K562 treated with DMSO at 1 percent for 12 hours (cell line): ENCODE measurements around the gene FCAR. TPM values are rescaled to one million over a fixed set of nuclear protein-coding genes. Genes with fewer than 3 reads are reported as not detected.

Experiments
- total RNA-seq: library from RNA; unstranded; fragments of 300-600 nt; gene quantifications from 2 replicates; pipeline ENCODE4 v1.2.3, GENCODE V29; 2022; ENCODE audit not compliant: insufficient read depth

Gene FCAR
- total RNA-seq = not detected in 2 replicates

DNA sequence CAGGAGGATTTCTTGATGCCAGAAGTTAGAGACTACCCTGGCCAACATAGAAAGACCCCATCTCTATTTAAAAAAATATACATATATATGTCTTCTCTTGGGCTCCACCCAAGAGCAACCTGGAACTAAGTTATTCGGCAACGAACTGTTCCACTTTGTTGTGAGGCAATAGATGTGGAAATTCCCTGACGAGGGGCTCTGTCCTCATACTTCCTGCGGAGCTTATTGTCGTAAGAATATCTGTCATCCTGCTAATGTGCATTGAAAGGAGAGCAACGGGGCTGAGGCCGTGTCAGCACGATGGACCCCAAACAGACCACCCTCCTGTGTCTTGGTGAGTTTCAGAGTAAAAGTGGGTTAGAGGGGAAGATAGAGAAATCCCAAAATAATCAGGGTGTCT, at the start of gene FCAR:
Gene FCAR, plus strand, starts transcription at position 246 of the 400 bp plus-strand sequence. Its CDS starts 55 bp downstream, at position 301.

DNA sequence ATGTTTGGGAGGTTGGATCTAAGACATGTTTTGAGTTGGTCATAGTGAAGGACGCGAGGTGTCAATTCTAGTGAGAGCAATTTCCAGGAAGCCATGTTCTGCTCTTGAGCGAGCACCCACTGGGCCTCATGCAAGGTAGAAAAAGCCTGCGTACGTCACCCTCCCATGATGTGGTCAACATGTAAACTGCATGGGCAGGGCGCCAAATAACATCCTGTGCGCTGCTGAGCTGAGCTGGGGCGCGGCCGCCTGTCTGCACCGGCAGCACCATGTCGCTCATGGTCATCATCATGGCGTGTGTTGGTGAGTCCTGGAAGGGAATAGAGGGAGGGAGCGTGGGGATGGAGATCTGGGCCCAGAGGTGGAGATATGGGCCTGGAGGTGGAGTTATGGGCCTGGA, 41.5 kb upstream of the FCAR start, which contains the start of gene KIR2DS4:
Gene KIR2DS4, plus strand, starts transcription at position 181 of the 400 bp plus-strand sequence.

GRCh38 chr19:54850061-54850640, 23.9 kb upstream of the FCAR start, which contains the start of gene KIR3DL2:
Gene KIR3DL2, plus strand, starts transcription at chr19:54850443. Its CDS starts 33 bp downstream, at chr19:54850476.

DNA sequence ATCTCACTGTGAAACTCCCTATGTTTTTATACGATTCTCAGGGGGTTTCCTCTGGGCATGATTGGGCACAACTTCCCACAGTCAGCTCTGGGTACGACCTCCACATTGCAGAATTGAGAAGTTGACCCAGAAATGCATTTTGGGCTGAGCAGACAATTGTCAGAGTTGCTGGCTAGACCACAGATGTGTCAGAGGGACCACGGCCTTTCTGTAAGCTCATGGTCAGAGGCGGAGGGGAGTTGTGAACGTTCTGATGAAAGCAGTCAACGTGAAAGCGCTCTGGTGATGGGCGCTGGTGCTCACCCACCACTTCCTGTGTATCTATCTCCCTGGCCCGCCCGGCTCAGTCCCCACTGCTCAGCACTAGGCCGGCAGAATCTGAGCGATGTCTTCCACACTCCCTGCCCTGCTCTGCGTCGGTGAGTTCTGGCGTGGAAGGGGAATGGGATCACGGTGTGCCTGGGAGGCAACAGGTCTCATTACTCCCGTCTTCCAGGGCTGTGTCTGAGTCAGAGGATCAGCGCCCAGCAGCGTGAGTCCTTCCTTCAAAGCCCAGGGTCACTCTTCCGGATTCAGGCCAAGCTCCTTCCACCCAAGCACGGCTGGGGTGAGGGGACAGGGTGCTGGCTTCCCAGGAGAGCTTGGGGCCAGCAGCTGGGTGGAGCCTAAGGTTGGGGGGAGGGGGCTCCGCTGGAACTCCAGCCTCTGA, 31.9 kb downstream of the FCAR start, which contains the start of gene NCR1:
Gene NCR1, plus strand, starts transcription at position 346 of the 709 bp plus-strand sequence. Its CDS starts 40 bp downstream, at position 386.

Other genes starting within 250 kb of the FCAR start
- gene LILRB1, start 243.8 kb upstream of the FCAR start, total RNA-seq = not detected in 2 replicates
- not detected in 2 replicates for gene LILRB4, start 211.2 kb upstream of the FCAR start, total RNA-seq
- gene KIR3DL3, start 149.8 kb upstream of the FCAR start, total RNA-seq = not detected in 2 replicates
- gene KIR2DL3, start 135.7 kb upstream of the FCAR start, total RNA-seq = not detected in 2 replicates
- gene KIR2DL1, start 104.4 kb upstream of the FCAR start, total RNA-seq = not detected in 2 replicates
- gene KIR2DL4, start 70.6 kb upstream of the FCAR start, total RNA-seq = not detected in 2 replicates
- not detected in 2 replicates for gene KIR3DL1, start 57.8 kb upstream of the FCAR start, total RNA-seq
- gene KIR2DS4, start 41.6 kb upstream of the FCAR start, total RNA-seq = not detected in 2 replicates
- not detected in 2 replicates for gene KIR3DL2, start 23.8 kb upstream of the FCAR start, total RNA-seq
- gene NCR1, start 31.9 kb downstream of the FCAR start, total RNA-seq = not detected in 2 replicates
- gene NLRP7, start 73.3 kb downstream of the FCAR start, total RNA-seq = 0.19 TPM in 1 of 2 replicates, not detected in the other
- gene NLRP2, start 92.1 kb downstream of the FCAR start, total RNA-seq = 21.9 and 41.0 TPM in 2 replicates
- gene GP6, start 164.0 kb downstream of the FCAR start, total RNA-seq = 0.97 and 1.4 TPM in 2 replicates
- 20.5 and 29.5 TPM in 2 replicates for gene RDH13, start 188.9 kb downstream of the FCAR start, total RNA-seq
- gene EPS8L1, start 201.6 kb downstream of the FCAR start, total RNA-seq = 15.4 and 16.9 TPM in 2 replicates
- gene PPP1R12C, start 243.4 kb downstream of the FCAR start, total RNA-seq = 85.5 and 96.1 TPM in 2 replicates